ENCODE data around the gene CNOT6.

CNOT6 gene

DNA sequence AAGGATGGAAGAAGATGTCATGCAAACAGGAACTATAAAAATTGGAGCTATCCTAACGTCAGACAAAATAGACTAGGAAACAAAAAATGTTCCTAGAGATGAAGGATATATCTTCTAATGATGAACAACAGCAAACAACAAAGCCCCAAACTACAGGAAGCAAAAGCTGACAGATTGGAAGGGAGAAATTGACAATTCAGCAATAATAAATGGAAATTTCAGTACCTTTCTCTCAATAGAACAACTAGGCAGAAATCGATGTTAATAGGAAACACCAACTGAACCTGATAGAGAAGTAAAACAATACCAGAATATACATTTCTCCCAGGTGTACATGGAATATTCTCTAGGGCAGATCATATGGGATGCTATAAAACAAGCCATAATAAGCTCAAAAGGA is 89.6 kb downstream of the CNOT6 start:
- no peak for DNase-seq

DNA sequence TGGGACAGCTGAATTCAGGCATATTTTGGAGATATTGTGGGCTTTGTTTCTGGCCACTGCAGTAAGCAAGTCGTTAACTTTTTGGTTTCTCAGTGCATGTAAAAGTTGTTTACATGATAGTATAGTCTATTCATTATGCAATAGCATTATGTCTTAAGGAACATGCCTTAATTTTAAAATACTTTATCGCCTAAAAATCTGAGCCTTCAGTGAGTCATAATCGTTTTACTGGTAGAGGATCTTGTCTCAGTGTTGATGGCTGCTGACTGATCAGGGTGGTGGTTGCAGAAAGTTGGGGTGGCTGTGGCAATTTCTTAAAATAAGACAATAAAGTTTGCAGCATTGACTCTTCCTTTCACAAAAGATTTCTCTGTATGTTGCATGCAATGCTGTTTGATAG is 92.0 kb downstream of the CNOT6 start:
- DNase-seq: no peak

DNA sequence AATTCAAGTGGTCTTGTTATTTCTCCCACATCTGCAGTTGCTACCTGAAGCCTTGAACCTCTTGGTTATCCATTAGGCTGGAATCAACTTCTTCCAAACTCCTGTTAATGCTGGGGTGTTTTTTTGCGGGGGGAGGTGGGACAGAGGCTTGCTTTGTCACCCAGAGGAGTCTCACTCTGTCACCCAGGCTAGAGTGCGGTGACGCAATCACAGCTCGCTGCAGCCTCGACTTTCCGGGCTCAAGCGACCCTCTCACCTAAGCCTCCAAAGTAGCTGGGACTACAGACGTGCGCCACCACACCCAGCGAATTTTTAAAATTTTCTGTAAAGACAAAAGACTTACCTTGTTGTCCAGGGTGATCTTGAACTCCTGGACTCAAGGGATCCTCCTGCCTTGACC is 92.7 kb downstream of the CNOT6 start:
- DNase-seq: no peak

DNA sequence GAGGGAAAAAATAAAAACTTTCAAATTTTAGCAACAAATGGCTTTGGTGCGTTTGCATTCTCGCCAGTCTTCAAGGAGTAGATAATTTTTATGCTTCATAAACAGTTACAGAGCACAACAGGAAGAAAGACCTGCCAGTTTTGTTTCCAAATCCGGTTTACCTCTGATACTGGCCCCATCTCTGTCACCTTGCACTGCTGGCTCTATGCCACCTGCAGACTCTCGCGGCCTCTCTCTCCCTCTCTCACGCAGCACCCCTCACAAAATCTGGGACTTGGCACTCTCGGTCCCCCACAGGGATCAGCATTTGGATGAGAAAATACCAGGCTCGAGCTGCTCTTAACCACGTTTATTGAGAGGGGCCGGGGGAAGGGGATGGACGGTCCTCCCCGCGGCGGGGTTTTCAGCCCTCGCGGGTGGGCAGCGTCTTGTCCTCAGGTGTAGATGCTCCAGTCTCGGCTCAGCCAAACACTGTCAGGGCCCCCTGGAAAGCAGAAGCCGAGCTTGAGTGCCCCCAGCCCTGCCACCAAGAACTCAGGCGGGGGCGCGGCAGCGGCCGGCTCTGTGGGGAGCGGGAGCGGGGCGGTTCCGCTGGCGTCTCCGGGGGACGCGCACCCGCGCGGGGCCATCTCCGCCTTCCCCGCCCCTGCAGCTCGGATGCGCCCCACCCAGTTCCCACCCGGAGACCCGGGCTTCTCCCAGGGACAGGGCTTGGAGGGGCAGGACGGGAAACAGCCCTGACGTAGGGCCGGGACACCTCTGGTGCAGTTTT is 95.8 kb downstream of the CNOT6 start:
- DNase-seq: no peak

DNA sequence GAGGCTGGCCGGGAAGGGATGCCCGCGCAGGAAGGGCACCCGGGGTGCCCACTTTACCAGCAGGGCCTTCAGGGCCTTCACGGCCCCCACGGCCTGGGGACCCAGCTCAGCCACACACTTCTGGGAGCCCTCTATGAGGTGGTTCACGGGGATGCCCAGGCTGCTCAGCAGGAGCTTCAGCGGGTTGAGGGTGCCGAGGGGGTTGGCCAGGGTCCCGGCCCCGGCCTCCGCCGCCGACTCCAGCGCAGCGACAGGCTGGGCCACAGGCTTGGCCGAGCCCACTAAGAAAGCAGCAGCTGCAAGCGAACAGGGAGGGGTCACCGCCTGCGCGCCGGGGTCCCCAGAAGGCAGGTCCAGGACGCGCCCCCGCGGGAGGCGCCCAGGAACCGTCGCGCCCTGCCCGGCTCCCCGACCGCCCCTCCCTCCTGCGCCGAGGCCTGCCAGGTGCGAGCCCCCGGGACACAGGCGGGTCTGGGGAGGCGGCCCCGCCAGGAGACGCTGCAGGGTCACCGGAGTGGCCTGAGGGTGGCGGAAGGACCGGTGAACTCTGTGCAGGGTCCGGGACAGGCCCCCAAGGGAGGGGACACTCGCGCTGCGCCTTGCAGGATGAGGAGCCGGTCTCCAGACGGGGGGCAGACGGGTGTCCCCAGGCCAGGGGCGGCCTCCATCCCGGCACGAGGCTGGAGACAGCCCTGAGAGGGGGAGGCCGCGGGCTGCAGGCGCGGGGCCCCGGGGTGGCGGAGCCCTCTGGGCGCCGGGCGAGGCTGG is 96.5 kb downstream of the CNOT6 start:
- DNase-seq: no peak

DNA sequence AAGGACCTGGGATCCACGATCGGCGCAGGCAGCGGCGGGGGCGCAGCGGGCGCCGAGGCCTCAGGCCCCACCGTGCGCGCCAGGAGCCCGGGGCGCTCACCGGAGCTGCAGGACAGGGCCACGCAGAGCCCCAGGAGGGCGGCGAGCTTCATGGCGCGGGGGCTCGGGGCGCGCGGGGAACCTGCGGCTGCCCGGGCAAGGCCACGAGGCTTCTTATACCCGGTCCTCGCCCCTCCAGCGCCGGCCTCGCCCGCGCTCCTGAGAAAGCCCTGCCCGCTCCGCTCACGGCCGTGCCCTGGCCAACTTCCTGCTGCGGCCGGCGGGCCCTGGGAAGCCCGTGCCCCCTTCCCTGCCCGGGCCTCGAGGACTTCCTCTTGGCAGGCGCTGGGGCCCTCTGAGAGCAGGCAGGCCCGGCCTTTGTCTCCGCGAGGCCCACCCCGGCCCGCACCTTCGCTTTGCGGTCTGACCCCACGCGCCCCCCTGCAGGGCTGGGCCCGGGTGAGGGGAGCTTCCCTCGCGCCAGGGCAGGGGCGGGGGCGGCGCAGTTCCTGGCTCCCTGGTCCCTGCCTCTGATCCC is 97.2 kb downstream of the CNOT6 start, which contains the start of gene SCGB3A1:
Gene SCGB3A1, minus strand, starts transcription at position 189 of the 577 bp plus-strand sequence. Its CDS starts 37 bp downstream, at position 152.
- DNase-seq: no peak

DNA sequence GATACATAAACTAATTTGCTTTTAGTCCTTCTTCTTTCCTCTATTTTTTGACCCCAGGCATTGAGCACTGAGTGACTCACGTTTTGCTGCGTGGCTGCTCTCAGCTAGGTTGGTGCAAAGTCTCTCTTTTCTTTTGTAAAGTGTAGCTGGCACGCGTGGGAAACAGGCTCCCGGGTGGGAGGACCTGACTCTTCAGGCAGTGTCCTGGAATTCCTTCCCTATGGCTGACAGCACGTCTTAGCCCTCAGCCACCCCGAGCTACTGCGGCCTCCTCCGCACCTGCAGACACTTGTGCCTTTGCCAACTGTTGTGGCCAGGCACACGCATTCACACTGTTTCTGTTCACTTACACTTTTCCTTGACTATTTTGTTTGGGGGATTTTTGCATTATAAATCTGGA is 98.0 kb downstream of the CNOT6 start:
- DNase-seq: no peak

DNA sequence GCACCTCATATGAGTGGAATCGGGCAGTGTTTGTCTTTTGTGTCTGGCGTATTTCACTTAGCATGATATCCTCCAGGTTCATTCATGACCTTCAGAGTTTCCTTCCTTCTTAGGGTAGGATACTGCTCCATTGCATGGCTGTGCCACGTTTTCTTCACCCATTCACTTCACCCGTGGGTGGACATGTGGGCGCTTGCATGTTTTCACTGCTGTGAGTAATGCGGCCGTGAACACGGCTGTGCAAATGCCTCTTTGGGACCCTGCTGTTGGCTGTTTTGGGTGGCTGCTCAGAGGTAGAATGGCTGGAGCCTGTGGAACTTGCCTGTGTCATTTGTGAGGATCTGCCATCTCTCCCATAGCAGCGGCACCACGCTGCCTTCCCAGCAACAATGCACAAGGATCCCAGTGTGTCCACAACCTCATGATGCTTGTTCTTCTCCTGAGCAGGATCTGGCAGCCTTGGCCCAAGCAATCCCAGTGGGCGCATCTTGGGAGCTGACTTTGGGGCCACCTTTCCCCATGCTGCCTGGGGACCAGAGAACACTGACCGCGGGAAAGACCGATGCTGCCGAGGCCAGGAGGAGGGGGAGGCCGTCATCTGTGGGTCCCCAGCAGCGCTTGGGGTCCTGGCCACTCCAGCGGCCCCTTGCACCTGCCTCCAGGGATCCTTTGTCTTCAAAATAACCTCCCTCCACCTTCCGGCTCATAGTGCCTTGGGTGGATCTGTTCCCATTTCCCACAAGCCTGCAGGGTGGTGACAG is 99.4 kb downstream of the CNOT6 start:
- no peak for DNase-seq

DNA sequence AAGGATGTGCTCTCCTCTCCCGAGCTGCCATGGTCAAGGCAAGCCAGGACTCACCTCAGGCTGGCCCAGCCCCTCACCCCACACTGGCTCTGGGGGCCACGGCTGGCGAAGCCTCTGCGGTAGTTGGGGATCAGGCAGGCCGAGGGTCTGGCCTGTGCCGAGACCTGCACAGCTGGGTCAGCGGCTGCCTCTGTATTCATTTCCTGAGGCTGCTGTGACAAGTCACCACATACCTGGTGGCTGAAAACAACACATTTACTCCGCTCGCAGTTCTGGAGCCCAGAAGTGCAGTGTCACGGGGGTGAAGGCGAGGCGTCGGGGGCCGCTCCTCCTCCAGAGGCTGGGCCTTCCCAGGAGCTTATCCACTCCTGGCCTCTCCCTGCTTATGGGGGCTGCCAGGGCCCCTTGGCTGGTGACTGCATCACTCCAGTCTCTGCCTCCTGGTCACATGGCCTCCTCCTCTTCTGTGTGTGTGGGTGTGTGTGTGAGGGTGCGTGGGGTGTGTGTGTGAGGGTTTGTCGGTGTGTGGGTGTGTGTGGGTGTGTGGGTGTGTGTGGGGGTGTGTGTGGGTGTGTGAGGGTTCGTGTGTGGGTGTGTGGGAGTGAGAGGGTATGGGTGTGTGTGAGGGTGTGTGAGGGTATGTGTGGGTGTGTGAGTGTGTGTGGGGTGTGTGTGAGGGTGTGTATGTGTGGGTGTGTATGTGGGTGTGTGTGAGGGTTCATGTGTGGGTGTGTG is 100.3 kb downstream of the CNOT6 start:
- DNase-seq: no peak

DNA sequence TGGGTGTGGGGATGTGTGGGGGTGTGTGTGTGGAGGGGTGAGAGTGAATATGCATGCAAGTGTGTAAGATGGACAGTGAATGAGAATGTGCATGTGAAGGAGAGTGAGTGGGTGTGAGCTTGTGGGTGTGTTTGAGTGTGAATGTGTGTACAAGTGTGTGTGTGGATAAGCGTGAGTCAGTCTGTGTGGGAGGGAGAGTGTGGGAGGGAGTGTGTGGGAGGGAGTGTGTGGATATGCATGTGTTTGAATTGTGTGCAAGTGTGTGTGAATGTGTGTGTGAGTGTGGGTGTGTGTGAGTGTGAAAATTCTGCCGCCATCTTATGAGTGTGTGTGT is 100.8 kb downstream of the CNOT6 start:
- DNase-seq: no peak

DNA sequence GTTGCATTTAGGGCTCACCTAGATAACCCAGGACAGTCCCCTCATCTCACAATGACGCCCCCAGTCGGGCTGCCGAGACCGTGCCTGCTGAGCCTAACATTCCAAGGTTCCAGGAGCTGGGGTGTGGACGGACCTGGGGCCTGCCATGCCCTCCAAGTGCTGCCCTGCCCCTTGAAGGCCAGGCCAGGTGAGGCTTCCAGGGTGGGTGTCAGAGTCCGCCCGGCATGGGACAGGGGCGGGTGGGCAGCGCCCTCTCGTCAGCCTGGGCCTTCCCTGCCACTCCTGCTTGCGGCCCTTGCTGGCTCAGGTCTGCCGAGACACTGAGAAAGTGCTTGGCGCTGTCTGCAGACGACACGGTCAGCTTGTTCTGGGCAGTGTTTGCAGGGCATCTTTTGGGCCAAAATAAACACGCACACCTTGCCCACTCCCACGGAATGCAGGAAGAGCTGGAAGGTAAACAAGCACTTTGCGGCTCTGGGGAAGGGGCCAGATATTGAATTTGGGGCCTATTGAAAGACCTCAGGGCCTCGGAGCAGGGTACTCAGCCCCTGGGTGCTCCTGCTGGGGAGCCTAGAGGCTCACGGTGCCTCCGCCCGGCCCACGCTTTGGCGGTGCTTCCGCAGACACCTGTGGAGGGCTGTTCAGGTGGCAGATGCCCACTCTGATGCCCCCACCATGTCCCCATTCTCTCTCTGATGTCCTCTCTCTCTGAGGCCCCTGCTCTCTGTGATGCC is 101.4 kb downstream of the CNOT6 start:
- no peak for DNase-seq

DNA sequence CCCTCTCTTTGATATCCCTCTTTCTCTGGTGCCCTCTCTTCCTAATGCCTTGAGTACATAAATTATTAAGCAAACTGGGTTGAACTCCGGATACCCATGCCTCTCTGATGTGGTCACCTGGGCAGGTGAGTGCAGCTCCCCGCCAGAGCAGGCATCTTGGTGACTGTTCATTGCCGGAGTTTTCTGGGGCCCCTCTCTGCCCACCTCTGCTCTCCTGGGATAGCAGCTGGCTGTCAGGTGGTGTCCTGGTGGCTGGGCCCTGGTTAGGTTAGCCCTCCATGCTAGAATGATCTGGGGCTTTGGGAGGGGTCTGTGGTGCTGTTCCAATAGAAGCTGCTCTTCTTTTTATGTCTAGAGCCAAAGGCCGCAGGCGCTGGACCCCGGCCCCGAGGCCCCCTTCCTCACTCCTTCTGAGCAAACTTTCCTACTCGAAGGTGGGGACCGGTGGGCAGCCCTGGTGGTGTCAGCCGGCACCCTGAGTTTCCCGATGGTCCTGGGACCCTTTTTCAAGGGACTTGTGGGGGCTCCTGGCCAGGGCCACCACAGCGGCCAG is 102.0 kb downstream of the CNOT6 start:
- no peak for DNase-seq

DNA sequence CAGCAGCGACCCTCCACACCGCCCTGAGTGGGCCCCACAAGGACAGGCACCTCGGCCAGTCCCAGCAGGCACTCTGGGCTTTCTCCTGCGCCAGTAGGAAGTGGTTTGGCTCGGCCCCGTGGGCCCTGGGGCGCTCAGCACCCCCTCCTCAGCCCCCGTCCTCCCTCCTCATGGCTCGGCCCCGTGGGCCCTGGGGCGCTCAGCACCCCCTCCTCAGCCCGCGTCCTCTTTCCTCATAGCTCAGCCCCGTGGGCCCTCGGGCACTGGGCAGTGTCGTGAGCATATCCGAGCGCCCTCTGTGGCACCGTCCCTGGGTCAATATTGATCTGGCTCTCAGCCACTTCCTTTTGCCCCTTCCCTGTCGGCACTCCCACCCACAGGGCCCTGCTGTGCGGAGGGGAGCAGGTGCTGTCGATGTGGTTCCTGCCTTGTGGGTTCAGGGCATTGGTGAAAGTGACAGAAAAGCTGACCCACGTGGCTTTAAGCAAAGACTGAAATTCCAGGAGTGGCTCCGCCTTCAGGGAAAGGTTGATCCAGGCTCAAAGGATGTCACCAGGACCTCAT is 102.6 kb downstream of the CNOT6 start:
- no peak for DNase-seq

DNA sequence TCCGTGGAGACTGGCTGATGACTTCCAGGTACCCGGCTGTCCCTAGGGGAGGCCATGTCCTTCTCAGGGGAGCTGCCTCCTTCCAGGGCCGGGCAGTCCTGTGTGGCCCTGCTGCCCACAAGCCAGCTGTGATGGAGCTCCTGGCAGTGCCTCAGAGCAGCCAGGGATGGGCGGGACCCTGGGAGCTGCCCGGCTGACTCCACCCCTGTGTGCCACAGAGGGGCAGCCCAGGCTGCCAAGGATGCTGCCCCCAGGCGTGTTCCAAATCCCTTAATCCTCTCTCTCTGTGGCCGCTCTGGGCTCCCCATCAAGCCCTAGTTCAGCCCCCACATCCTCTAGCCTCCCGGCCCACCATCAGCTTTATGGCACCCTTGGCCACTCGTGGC is 104.1 kb downstream of the CNOT6 start:
- DNase-seq: no peak

DNA sequence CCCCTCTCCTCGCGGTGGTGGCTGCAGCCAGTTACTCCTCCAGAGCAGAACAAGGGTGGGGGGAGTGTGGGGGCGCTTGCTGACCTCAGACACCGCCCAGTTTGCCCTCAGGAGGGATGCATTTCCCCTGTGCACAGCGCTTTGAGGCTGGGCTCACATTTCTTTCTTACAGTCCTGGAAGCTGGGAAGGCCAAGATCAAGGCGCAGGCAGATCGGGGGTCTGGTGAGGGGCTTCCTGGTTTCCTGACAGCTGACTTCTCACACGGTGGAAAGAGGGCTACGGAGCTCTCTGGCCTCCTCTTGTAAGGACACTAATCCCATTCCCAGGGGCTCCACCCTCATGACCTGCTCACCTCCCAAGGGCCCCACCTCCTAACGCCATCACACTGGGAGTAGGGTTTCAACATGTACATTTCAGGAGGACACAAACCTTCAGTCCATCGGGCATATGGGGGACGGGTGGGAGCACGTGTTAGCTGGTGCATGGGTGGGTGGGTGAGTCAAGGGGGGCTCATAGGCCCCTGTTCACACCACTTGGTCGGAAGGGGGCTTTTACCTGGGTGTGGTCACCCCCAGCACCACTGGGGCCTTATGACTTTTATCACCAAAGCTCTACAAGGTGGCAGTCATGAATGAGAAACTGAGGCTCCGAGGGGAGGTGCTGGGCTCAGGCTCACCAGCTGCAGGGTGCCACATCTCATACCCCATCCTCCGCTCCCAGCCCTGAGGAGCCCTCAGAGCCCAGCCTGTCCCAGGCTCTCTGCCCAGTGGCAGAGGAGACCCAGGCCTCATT is 104.8 kb downstream of the CNOT6 start:
- DNase-seq: no peak

DNA sequence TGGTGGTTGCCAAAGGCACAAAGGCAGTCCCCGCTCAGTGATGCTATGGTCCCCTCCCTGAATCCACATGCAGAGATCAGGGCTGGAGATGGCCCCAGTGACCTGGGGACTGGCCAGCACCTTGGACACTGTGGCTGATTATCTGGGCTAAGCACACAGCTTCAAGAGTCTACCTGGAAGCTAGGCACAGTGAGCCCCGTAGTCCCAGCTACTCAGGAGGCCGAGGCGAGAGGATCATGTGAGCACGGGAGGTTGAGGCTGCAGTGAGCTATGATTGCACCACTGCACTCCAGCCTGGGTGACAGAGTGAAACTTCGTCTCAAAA is 105.4 kb downstream of the CNOT6 start:
- DNase-seq: no peak

DNA sequence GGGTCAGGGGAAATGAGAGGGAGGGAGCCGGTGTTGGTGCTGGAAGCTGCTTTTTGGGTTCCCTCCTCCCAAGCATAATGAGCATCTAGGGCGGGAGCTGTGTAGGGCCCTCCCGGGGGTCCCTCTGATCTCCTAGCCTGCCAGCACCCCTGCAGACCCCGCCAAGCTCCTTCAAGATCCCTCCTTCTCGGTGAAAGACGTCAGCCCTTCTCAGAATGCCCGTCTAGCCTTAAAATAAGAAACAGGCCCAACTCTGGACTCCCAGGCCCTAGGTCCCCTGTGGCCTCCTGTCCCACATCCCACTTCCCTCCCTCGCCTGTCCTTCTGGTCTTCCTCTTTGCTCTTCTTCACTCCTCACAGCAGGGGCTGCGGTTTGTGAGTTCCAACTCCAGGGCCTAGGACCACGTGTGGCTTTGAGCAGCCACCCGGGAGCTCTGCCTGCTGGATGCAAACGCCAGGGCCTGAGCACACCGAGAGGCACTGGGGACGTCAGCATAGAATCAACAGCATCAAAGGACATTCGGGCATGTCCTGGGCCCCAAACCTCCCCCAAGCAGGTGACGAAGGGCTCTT is 105.9 kb downstream of the CNOT6 start:
- no peak for DNase-seq

DNA sequence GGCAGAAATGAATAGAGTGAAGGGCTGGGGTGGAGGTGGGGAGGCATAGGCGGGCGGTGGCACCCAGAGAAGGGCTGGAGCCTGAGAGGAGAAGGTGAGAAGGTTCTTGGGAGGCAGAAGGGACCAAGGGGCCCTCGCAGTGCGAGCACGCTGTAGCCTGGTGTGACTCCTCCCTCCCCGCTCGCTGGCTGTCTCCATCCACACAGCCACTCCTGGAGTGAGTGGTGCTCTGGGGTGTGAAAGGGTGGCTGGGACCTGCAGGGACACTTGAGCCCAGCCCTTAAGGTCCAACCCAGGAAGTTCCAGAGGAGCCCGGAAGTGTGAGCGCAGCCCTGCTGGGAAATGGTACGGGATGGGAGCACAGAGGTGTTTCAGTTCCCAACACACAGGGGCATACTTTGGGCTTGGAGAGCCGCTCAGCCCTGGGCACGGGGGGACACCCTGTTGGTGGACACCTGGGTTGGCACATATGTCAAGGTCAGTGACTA is 106.4 kb downstream of the CNOT6 start:
- no peak for DNase-seq

DNA sequence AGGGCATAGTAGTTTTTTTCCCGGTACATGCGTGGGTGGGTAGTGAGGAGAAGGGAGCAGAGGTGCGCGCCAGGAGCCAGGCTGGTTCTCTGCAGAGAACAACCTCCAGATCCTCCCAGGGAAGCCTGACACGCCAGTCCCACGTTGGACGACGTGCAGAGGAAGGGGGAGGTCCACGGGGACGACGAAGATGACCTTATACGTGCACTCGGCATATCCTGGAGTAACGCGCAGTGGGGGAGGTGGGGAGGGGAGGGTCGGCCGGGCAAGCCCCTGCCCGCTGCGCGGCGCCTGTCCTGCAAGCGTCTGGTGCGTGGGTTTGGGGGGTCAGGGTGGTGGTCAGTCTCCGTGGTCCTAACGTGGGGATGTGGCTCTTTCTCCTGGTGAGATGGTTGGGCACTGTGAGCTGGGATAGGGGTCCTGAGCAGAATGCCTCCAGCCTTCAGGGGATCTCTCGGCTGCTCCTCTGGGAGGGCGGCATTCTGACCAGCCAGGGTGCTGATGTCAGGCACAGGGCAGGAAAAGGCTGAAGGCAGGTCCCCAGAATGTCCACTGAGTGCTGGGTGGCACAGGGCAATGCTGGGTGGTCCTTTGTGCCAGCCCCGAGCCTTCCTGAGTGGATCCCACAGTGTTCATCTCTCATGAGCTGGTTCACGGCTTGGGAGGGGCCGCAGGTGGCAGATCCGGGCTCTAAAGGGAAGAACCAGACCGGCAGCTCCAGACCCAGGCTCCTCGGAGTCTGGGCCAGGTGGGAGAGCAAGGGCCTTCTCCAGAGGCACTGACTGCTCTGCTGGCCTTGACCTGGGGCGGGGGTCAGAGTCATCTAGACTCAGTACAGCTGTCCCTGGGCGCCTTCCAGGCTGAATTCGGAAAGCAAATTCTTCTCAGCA is 107.7 kb downstream of the CNOT6 start:
- DNase-seq: no peak

Data from CD4-positive, alpha-beta T cell treated with Interleukin-4 for 1 hour (primary cell).